Caco-2 (cell line): Measurements from ENCODE around the gene RYR1. TPM values are rescaled to one million over a fixed set of nuclear protein-coding genes. Genes with fewer than 3 reads are reported as not detected.

Experiments used
- BruUV-seq: library from RNA; stranded (reverse); fragments of 400-500 nt; replicated peaks from 2 replicates; lab custom pipeline; 2021; lab: Mats Ljungman, UMichigan
- CTCF ChIA-PET: fragments of 300-600 bp; sonication (Branson Sonifier 250); formaldehyde crosslinking; loops from one replicate; lab custom pipeline; 2022; ENCODE audit warnings: antibody characterized with exemption; lab: Charles Lee
- POLR2A ChIA-PET: fragments of 300-600 bp; sonication (Branson Sonifier 250); formaldehyde crosslinking; loops from one replicate; lab custom pipeline; 2022; ENCODE audit warnings: antibody characterized with exemption; lab: Charles Lee
- DNase-seq, 2 experiments: peaks; one replicate each; pipeline versions ENCODE4 v3.0.0 to v3.0.0-alpha.2; 2020 to 2022
- H3K27me3 ChIP-seq: replicated peaks from 2 replicates; pipeline ENCODE4 v1.6.0; 2011; ENCODE audit warnings: low read length; ENCODE audit not compliant: control insufficient read depth, insufficient read depth
- H3K36me3 ChIP-seq: 2 replicates; pipeline ENCODE4 v1.5.1; 2011; ENCODE audit warnings: low read length; ENCODE audit not compliant: control insufficient read depth, insufficient read depth
- H3K4me1 ChIP-seq: fragments of 250-450 bp; sonication (Bioruptor Pico); 2 replicates; pipeline ENCODE4 v1.5.1; 2020; ENCODE audit warnings: mild to moderate bottlenecking
- H3K4me3 ChIP-seq: 2 replicates; pipeline ENCODE4 v1.5.1; 2011; ENCODE audit warnings: low read depth, mild to moderate bottlenecking, control low read depth, low read length
- H3K9me3 ChIP-seq: fragments of 250-450 bp; sonication (Bioruptor Pico); 2 replicates; pipeline ENCODE4 v1.5.1; 2020; ENCODE audit warnings: mild to moderate bottlenecking, moderate library complexity
- H3K27ac Mint-ChIP-seq: one replicate; pipeline ENCODE4 v1.8.0; 2022; ENCODE audit warnings: mixed read lengths; ENCODE audit not compliant: unreplicated experiment
- H3K27me3 Mint-ChIP-seq: one replicate; pipeline ENCODE4 v1.8.0; 2022; ENCODE audit warnings: mixed read lengths; ENCODE audit not compliant: insufficient read depth, unreplicated experiment
- H3K36me3 Mint-ChIP-seq: one replicate; pipeline ENCODE4 v1.8.0; 2022; ENCODE audit warnings: mild to moderate bottlenecking, mixed read lengths; ENCODE audit not compliant: insufficient read depth, unreplicated experiment
- H3K4me1 Mint-ChIP-seq: one replicate; pipeline ENCODE4 v1.8.0; 2022; ENCODE audit warnings: low read depth, mixed read lengths; ENCODE audit not compliant: unreplicated experiment
- H3K4me3 Mint-ChIP-seq: one replicate; pipeline ENCODE4 v1.8.0; 2022; ENCODE audit warnings: mild to moderate bottlenecking, moderate library complexity, mixed read lengths; ENCODE audit not compliant: unreplicated experiment
- H3K9me3 Mint-ChIP-seq: one replicate; pipeline ENCODE4 v1.8.0; 2022; ENCODE audit warnings: mixed read lengths; ENCODE audit not compliant: unreplicated experiment
- intact Hi-C: fragments of 100-400 bp; cut with micrococcal nuclease; formaldehyde crosslinking; loops from one replicate; pipeline ENCODE4 v1.10.0; 2022; ENCODE audit not compliant: unreplicated experiment
- total RNA-seq: library from RNA; stranded (reverse); gene quantifications from 2 replicates; pipeline ENCODE4 v1.2.3, GENCODE V29; 2022
- TF ChIP-seq, protein P1 (sequence below), 2 experiments: fragments of 200-600 bp in 1 of 2; IDR thresholded peaks; 1 replicate in 1 of 2; 2 replicates in 1 of 2; pipeline versions ENCODE4 v1.5.1 to v1.8.0; 2011 to 2022; ENCODE audit warnings: antibody characterized with exemption in 1 of 2, control low read depth in 1 of 2, inconsistent platforms in 1 of 2, low read depth in 1 of 2, low read length in 1 of 2, mild to moderate bottlenecking in 1 of 2, moderate library complexity in 1 of 2; ENCODE audit not compliant: insufficient read depth in 1 of 2, severe bottlenecking in 1 of 2, unreplicated experiment in 1 of 2

RYR1 gene
- total RNA-seq, 1 experiment from 2014 or later, result 5.6 TPM

DNA sequence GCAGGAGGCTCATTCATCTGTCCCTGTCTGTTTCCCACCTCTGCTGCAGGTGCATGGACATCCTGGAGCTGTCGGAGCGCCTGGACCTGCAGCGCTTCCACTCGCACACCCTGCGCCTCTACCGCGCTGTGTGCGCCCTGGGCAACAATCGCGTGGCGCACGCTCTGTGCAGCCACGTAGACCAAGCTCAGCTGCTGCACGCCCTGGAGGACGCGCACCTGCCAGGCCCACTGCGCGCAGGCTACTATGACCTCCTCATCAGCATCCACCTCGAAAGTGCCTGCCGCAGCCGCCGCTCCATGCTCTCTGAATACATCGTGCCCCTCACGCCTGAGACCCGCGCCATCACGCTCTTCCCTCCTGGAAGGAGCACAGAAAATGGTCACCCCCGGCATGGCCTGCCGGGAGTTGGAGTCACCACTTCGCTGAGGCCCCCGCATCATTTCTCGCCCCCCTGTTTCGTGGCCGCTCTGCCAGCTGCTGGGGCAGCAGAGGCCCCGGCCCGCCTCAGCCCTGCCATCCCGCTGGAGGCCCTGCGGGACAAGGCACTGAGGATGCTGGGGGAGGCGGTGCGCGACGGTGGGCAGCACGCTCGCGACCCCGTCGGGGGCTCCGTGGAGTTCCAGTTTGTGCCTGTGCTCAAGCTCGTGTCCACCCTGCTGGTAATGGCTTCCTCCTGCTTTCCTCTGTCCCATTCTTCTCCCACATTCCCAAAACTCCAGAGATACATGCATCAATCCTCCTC is 52.2 kb downstream of the RYR1 start:
- peaks cover 29% of the 10 kb centered on the region for H3K27me3 Mint-ChIP-seq
- no peak overlapping the region for H3K27ac Mint-ChIP-seq
- DNase-seq, result no peak
- ChIA-PET POLR2A (no interaction called here), CTCF (no interaction called here)
- peaks cover 20% of the 10 kb centered on the region for H3K9me3 Mint-ChIP-seq
- Histone ChIP-seq H3K4me1 (no peaks in the 10 kb centered on the region), H3K36me3 (no peaks in the 10 kb centered on the region), H3K27me3 (no peaks in the 10 kb centered on the region), H3K9me3 (no peaks in the 10 kb centered on the region; the same call in 1 of the 2 replicates), H3K4me3 (no peak overlapping the region)
- no peaks in the 10 kb centered on the region for H3K4me1 Mint-ChIP-seq
- no peaks in the 10 kb centered on the region for H3K36me3 Mint-ChIP-seq
- no TSS peak for BruUV-seq
- H3K4me3 Mint-ChIP-seq, result no peak overlapping the region
- intact Hi-C loops, result no loop called here
- TF ChIP-seq, protein P1, sequence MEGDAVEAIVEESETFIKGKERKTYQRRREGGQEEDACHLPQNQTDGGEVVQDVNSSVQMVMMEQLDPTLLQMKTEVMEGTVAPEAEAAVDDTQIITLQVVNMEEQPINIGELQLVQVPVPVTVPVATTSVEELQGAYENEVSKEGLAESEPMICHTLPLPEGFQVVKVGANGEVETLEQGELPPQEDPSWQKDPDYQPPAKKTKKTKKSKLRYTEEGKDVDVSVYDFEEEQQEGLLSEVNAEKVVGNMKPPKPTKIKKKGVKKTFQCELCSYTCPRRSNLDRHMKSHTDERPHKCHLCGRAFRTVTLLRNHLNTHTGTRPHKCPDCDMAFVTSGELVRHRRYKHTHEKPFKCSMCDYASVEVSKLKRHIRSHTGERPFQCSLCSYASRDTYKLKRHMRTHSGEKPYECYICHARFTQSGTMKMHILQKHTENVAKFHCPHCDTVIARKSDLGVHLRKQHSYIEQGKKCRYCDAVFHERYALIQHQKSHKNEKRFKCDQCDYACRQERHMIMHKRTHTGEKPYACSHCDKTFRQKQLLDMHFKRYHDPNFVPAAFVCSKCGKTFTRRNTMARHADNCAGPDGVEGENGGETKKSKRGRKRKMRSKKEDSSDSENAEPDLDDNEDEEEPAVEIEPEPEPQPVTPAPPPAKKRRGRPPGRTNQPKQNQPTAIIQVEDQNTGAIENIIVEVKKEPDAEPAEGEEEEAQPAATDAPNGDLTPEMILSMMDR (IDR thresholded peaks at IDR 0.05; ENCODE audit: insufficient read depth in 1 of 2, low read depth in 1 of 2, low read length in 1 of 2, severe bottlenecking in 1 of 2, unreplicated experiment in 1 of 2), result no peak

DNA sequence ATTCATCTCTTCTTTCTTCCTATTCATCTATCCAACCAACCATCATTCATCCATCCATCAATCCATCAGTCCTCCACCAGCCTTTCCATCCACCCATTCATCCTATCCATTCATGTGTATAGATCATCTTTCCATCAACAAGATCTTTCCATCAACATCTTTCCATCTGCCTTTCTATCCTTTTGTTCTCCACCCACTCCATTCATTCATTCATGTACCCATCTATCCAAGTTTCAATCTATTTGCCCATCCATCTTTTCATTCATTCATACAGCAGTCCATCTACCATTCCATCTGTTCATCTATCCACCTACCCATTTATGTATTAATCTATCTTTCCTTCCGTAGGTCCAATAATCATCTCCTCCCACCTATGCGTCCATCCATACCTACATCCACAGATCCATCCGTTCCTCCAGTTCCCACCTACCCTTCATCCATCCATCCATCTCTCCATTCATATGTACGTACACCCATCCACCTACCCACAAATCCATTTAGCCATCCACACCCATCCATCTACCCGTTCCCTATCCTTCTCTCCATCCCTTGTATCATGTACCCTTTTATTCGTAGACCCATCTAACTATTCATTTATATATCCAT is 53.3 kb downstream of the RYR1 start:
- TF ChIP-seq, protein P1 (IDR thresholded peaks at IDR 0.05; ENCODE audit: insufficient read depth in 1 of 2, low read depth in 1 of 2, low read length in 1 of 2, severe bottlenecking in 1 of 2, unreplicated experiment in 1 of 2), result no peak
- no peaks in the 10 kb centered on the region for H3K36me3 ChIP-seq
- no TSS peak for BruUV-seq
- Mint-ChIP-seq H3K27me3 (peaks cover 28% of the 10 kb centered on the region), H3K9me3 (peaks cover 26% of the 10 kb centered on the region), H3K4me3 (no peak overlapping the region), H3K4me1 (no peaks in the 10 kb centered on the region), H3K27ac (no peak overlapping the region), H3K36me3 (no peaks in the 10 kb centered on the region)
- ChIA-PET CTCF (no interaction called here), POLR2A (no interaction called here)
- no peak for DNase-seq
- no peak overlapping the region for H3K4me3 ChIP-seq
- H3K27me3 ChIP-seq, result no peaks in the 10 kb centered on the region
- intact Hi-C loops, result no loop called here
- no peaks in the 10 kb centered on the region for H3K4me1 ChIP-seq
- no peaks in the 10 kb centered on the region; the same call in 1 of the 2 replicates for H3K9me3 ChIP-seq

DNA sequence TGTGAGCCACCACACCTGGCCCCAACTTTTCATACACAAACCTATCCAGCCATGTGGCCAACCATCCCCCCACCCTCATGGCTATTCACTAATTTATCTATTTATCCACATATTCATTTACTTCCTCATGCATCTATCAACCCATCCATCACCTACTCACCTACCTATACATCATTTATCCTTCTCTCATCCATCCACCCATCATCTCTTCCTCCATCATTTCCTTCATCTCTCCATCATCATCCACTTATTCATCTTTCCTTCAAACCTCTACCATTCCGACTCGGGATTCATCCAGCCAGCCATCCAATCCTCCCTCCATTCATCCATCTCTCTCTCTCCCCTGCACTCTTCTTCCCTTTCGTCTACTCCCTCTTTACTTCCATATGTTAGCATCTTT is 54.6 kb downstream of the RYR1 start:
- Histone ChIP-seq H3K36me3 (no peaks in the 10 kb centered on the region), H3K9me3 (no peaks in the 10 kb centered on the region; the same call in 1 of the 2 replicates), H3K27me3 (no peaks in the 10 kb centered on the region; the same call in 1 of the 2 replicates), H3K4me3 (no peak overlapping the region), H3K4me1 (no peaks in the 10 kb centered on the region)
- intact Hi-C loops, result no loop called here
- Mint-ChIP-seq H3K36me3 (no peaks in the 10 kb centered on the region), H3K27me3 (peaks cover 33% of the 10 kb centered on the region), H3K4me1 (no peaks in the 10 kb centered on the region), H3K9me3 (peaks cover 26% of the 10 kb centered on the region), H3K27ac (no peak overlapping the region), H3K4me3 (no peak overlapping the region)
- POLR2A ChIA-PET, result no interaction called here
- TF ChIP-seq, protein P1 (IDR thresholded peaks at IDR 0.05; ENCODE audit: insufficient read depth in 1 of 2, low read depth in 1 of 2, low read length in 1 of 2, severe bottlenecking in 1 of 2, unreplicated experiment in 1 of 2), result no peak
- DNase-seq, result no peak
- CTCF ChIA-PET, result no interaction called here
- no TSS peak for BruUV-seq
